GM18526 (cell line): ENCODE data around the gene NCOA5.

ENCODE experiments used
- POLR2A ChIP-seq: IDR thresholded peaks from 3 replicates; pipeline ENCODE4 v1.6.1; 2011; ENCODE audit not compliant: insufficient read length; ENCODE audit errors: extremely low read depth

Gene NCOA5

GRCh38 chr20:46089417-46090388 lies at the start of gene NCOA5:
Gene NCOA5 (minus strand): TSS chr20:46089962. CDS start chr20:46079424, 10,538 bp downstream.
- peak; percentile 91 for TF ChIP-seq POLR2A

- no peak for TF ChIP-seq POLR2A
Measured at GRCh38 chr20:46139266-46139889, 49.6 kb upstream of the NCOA5 start.

- TF ChIP-seq POLR2A = no peak
Measured at GRCh38 chr20:46137816-46138215, 48.1 kb upstream of the NCOA5 start.

GRCh38 chr20:46135856-46136633 lies 46.3 kb upstream of the NCOA5 start:
- TF ChIP-seq POLR2A = no peak

- TF ChIP-seq POLR2A = no peak
Measured at GRCh38 chr20:46134716-46135115, 45.0 kb upstream of the NCOA5 start.

- no peak for TF ChIP-seq POLR2A
Measured at GRCh38 chr20:46133886-46134654, 44.3 kb upstream of the NCOA5 start.

GRCh38 chr20:46132705-46133120 lies 43.0 kb upstream of the NCOA5 start:
- TF ChIP-seq POLR2A = no peak

GRCh38 chr20:46131396-46131795 lies 41.6 kb upstream of the NCOA5 start:
- TF ChIP-seq POLR2A = no peak

GRCh38 chr20:46130534-46130933 lies 40.8 kb upstream of the NCOA5 start:
- no peak for TF ChIP-seq POLR2A

- peak; percentile 54 for TF ChIP-seq POLR2A
Measured at GRCh38 chr20:46129955-46130481, 40.3 kb upstream of the NCOA5 start.

- peak; percentile 5 for TF ChIP-seq POLR2A
Measured at GRCh38 chr20:46128310-46129151, 38.8 kb upstream of the NCOA5 start.

GRCh38 chr20:46127396-46128010 lies 37.7 kb upstream of the NCOA5 start:
- no peak for TF ChIP-seq POLR2A

GRCh38 chr20:46126440-46127056 lies 36.8 kb upstream of the NCOA5 start:
- no peak for TF ChIP-seq POLR2A
